Epithelial cell of prostate (primary cell): ENCODE data around the gene LMAN2.

Source experiments
- DNase-seq: peaks from one replicate; pipeline ENCODE4 v3.0.0-alpha.2; 2011; ENCODE audit warnings: low read depth, low spot score
- H3K27ac ChIP-seq: fragments of 450-650 bp; 2 replicates; pipeline ENCODE4 v1.5.1; 2017; ENCODE audit warnings: mild to moderate bottlenecking

LMAN2 gene

GRCh38 chr5:177332031-177332895 is 19.2 kb downstream of the LMAN2 start:
- no peak for DNase-seq

GRCh38 chr5:177330991-177331842 is 20.3 kb downstream of the LMAN2 start:
- no peak overlapping the region for H3K27ac ChIP-seq
- no peak for DNase-seq

More at GRCh38 chr5:177332031-177332895, 19.2 kb downstream of the LMAN2 start:
- H3K27ac ChIP-seq, result no peak overlapping the region

- DNase-seq, result no peak
- H3K27ac ChIP-seq, result no peak overlapping the region
Measured at GRCh38 chr5:177329883-177330282, 21.6 kb downstream of the LMAN2 start.

GRCh38 chr5:177328545-177329231 is 22.8 kb downstream of the LMAN2 start:
- H3K27ac ChIP-seq, result no peak overlapping the region

GRCh38 chr5:177327539-177328522 is 23.6 kb downstream of the LMAN2 start:
- no peak for DNase-seq

More at GRCh38 chr5:177328545-177329231, 22.8 kb downstream of the LMAN2 start:
- DNase-seq, result no peak

GRCh38 chr5:177325868-177326381 is 25.5 kb downstream of the LMAN2 start:
- no peak for DNase-seq

More at GRCh38 chr5:177327539-177328522, 23.6 kb downstream of the LMAN2 start:
- no peak overlapping the region for H3K27ac ChIP-seq

GRCh38 chr5:177320879-177321278 is 30.6 kb downstream of the LMAN2 start:
- DNase-seq, result no peak
- no peak overlapping the region for H3K27ac ChIP-seq

More at GRCh38 chr5:177325868-177326381, 25.5 kb downstream of the LMAN2 start:
- H3K27ac ChIP-seq, result no peak overlapping the region

GRCh38 chr5:177319913-177320588 is 31.4 kb downstream of the LMAN2 start:
- no peak for DNase-seq

GRCh38 chr5:177317959-177318377 is 33.5 kb downstream of the LMAN2 start:
- DNase-seq, result no peak
- H3K27ac ChIP-seq, result no peak overlapping the region

More at GRCh38 chr5:177319913-177320588, 31.4 kb downstream of the LMAN2 start:
- no peak overlapping the region for H3K27ac ChIP-seq

- no peak overlapping the region for H3K27ac ChIP-seq
Measured at GRCh38 chr5:177316005-177316404, 35.5 kb downstream of the LMAN2 start.

GRCh38 chr5:177315411-177315810 is 36.1 kb downstream of the LMAN2 start:
- no peak overlapping the region for H3K27ac ChIP-seq
- DNase-seq, result no peak

More at GRCh38 chr5:177316005-177316404, 35.5 kb downstream of the LMAN2 start:
- no peak for DNase-seq

GRCh38 chr5:177314376-177315342 is 36.8 kb downstream of the LMAN2 start:
- H3K27ac ChIP-seq, result no peak overlapping the region
- DNase-seq, result no peak

- no peak overlapping the region for H3K27ac ChIP-seq
- DNase-seq, result no peak
Measured at GRCh38 chr5:177313561-177314259, 37.8 kb downstream of the LMAN2 start.

GRCh38 chr5:177312649-177313181 is 38.8 kb downstream of the LMAN2 start:
- DNase-seq, result no peak
- no peak overlapping the region for H3K27ac ChIP-seq

GRCh38 chr5:177311723-177312648 is 39.5 kb downstream of the LMAN2 start, which contains the start of gene MXD3:
MXD3 (minus strand) TSS chr5:177311898; CDS start chr5:177311830, 68 bp downstream.
- no peak for DNase-seq
- H3K27ac ChIP-seq, result no peak within 1 kb of the TSS
